Smooth muscle cell (in vitro differentiated cells): ENCODE results near the gene EEF1AKMT3. TPM values are rescaled to one million over a fixed set of nuclear protein-coding genes. Genes with fewer than 3 reads are reported as not detected.

ENCODE experiments used
- DNase-seq: peaks from one replicate; lab custom pipeline; 2025; ENCODE audit not compliant: unreplicated experiment; lab: John Stamatoyannopoulos, UW
- H2AFZ ChIP-seq: fragments of 200-600 bp; sonication (generic); 2 replicates; pipeline ENCODE4 v1.6.0; 2016; ENCODE audit warnings: antibody characterized with exemption, low read depth, mild to moderate bottlenecking
- H3F3A ChIP-seq: fragments of 200-600 bp; sonication (generic); 2 replicates; pipeline ENCODE4 v1.6.0; 2017; ENCODE audit warnings: antibody characterized with exemption, low read depth
- H3K27ac ChIP-seq: fragments of 200-600 bp; sonication (generic); 2 replicates; pipeline ENCODE4 v1.5.1; 2016; ENCODE audit warnings: low read depth, mild to moderate bottlenecking
- H3K27me3 ChIP-seq: fragments of 200-600 bp; sonication (generic); 2 replicates; pipeline ENCODE4 v1.6.1; 2016; ENCODE audit warnings: low read depth, mild to moderate bottlenecking
- H3K36me3 ChIP-seq: fragments of 200-600 bp; sonication (generic); 2 replicates; pipeline ENCODE4 v1.5.1; 2016; ENCODE audit warnings: low read depth
- H3K4me1 ChIP-seq: fragments of 200-600 bp; sonication (generic); 2 replicates; pipeline ENCODE4 v1.5.1; 2016; ENCODE audit warnings: low read depth
- H3K4me2 ChIP-seq: fragments of 200-600 bp; sonication (generic); 2 replicates; pipeline ENCODE4 v1.6.0; 2016; ENCODE audit warnings: mild to moderate bottlenecking
- H3K4me3 ChIP-seq: fragments of 200-600 bp; sonication (generic); 2 replicates; pipeline ENCODE4 v1.5.1; 2016; ENCODE audit warnings: mild to moderate bottlenecking
- H3K79me2 ChIP-seq: fragments of 200-600 bp; sonication (generic); 2 replicates; pipeline ENCODE4 v1.6.0; 2016; ENCODE audit warnings: low read depth, mild to moderate bottlenecking
- H3K9ac ChIP-seq: fragments of 200-600 bp; sonication (generic); 2 replicates; pipeline ENCODE4 v1.6.0; 2016; ENCODE audit warnings: low read depth
- H3K9me3 ChIP-seq: fragments of 200-600 bp; sonication (generic); replicated peaks from 2 replicates; pipeline ENCODE4 v1.5.1; 2016; ENCODE audit warnings: low read depth
- H4K20me1 ChIP-seq: fragments of 200-600 bp; sonication (generic); 2 replicates; pipeline ENCODE4 v1.6.0; 2016; ENCODE audit warnings: low read depth
- WGBS: methylation state at CpG from one replicate; pipeline ENCODE4 v1.1.7; 2016; ENCODE audit warnings: low lambda C conversion rate; 5-methylcytosine and 5-hydroxymethylcytosine counted together
- polyA plus RNA-seq: library from polyadenylated mRNA; unstranded; fragments of >200 nt; fragmentation: Nextera tagmentation; extraction: Ambion mirVana; gene quantifications from 2 replicates; pipeline ENCODE4 v1.2.1, GENCODE V29; 2016
- total RNA-seq: library from RNA; depleted of rRNA; stranded (reverse); fragments of >200 nt; gene quantifications from 2 replicates; pipeline ENCODE4 v1.2.3, GENCODE V29; 2014
- TF ChIP-seq, protein P1 (sequence below): fragments of 200-600 bp; sonication (generic); IDR thresholded peaks from 2 replicates; pipeline ENCODE4 v1.5.1; 2017; ENCODE audit warnings: borderline replicate concordance, mild to moderate bottlenecking, antibody characterized with exemption; ENCODE audit not compliant: insufficient read depth, poor library complexity, severe bottlenecking

The EEF1AKMT3 gene
- total and polyA plus RNA-seq, 2 experiments from 2014 or later: 8.0 to 9.0 TPM

DNA sequence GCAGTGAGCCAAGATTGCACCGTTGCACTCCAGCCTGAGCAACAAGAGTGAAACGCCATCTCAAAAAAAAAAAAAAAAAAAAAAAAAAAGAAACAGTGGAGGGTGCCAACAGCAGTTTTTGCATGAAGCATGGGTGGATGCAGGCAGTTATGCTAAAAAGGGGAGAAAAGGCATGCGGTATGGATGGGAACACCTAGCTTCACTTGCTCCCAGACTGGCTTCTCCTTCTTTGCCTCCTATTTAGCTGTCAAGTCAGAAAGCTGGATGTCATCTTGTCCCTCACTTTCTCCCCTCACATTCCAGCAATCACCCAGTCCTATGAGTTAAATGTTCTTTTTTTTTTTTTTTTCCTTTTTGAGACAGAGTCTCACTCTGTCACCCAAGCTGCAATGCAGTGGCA is 2.6 kb downstream of the EEF1AKMT3 start:
- H3K4me3 ChIP-seq: no peak overlapping the region
- H3K4me1 ChIP-seq: no peaks in the 10 kb centered on the region
- H3K27ac ChIP-seq: no peak overlapping the region
- no peak for DNase-seq
- H3K79me2 ChIP-seq: no peaks in the 10 kb centered on the region
- no peaks in the 10 kb centered on the region for H4K20me1 ChIP-seq
- H3K27me3 ChIP-seq: no peaks in the 10 kb centered on the region
- H3F3A ChIP-seq: no peaks in the 10 kb centered on the region
- H3K36me3 ChIP-seq: no peaks in the 10 kb centered on the region
- H3K9ac ChIP-seq: no peak overlapping the region
- TF ChIP-seq, protein P1, sequence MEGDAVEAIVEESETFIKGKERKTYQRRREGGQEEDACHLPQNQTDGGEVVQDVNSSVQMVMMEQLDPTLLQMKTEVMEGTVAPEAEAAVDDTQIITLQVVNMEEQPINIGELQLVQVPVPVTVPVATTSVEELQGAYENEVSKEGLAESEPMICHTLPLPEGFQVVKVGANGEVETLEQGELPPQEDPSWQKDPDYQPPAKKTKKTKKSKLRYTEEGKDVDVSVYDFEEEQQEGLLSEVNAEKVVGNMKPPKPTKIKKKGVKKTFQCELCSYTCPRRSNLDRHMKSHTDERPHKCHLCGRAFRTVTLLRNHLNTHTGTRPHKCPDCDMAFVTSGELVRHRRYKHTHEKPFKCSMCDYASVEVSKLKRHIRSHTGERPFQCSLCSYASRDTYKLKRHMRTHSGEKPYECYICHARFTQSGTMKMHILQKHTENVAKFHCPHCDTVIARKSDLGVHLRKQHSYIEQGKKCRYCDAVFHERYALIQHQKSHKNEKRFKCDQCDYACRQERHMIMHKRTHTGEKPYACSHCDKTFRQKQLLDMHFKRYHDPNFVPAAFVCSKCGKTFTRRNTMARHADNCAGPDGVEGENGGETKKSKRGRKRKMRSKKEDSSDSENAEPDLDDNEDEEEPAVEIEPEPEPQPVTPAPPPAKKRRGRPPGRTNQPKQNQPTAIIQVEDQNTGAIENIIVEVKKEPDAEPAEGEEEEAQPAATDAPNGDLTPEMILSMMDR: no peak
- no peaks in the 10 kb centered on the region for H3K9me3 ChIP-seq
- no peak overlapping the region for H3K4me2 ChIP-seq
- no peak overlapping the region for H2AFZ ChIP-seq
- 100% methylated on average over 2 of the region's 3 CpGs for WGBS

DNA sequence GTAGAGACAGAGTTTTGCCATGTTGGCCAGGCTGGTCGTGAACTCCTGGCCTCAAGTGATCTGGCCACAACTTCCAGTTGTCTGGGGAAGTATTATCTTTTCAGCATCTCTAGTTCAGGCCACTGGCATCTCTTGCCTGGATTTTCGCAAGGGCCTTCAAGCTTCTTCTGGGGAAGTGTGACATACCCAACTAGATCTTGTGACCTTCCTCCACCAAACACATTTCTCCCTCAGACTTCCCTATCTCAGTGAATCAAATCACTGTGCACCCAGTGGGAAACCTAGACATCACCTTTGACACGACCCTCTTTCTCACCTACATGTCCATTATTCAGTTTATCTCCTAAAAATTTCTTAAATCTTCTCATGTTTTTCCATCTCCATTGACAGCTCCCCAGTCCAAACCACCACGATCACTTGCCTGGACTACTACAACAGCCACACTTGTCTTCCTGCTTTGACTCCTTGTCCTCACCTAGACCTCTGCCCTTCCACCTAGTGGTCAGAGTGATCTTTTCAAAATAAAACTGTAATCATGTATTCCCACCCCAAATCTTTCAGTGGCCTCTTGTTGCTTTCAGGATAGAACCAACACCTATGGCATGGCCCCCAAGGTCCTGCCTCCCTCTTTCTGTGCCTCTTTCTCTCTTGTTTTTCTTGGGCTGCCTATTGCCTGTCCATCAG is 3.3 kb downstream of the EEF1AKMT3 start:
- Histone ChIP-seq H3K79me2 (no peaks in the 10 kb centered on the region), H3K4me1 (no peaks in the 10 kb centered on the region), H3K27ac (no peak overlapping the region), H3F3A (no peaks in the 10 kb centered on the region), H2AFZ (no peak overlapping the region), H3K27me3 (no peaks in the 10 kb centered on the region), H3K9ac (no peak overlapping the region), H3K4me2 (no peak overlapping the region), H3K36me3 (no peaks in the 10 kb centered on the region), H3K9me3 (no peaks in the 10 kb centered on the region), H4K20me1 (no peaks in the 10 kb centered on the region), H3K4me3 (no peak overlapping the region)
- WGBS: 87% methylated on average over 4 of the region's 4 CpGs
- DNase-seq: no peak
- TF ChIP-seq, protein P1: no peak

DNA sequence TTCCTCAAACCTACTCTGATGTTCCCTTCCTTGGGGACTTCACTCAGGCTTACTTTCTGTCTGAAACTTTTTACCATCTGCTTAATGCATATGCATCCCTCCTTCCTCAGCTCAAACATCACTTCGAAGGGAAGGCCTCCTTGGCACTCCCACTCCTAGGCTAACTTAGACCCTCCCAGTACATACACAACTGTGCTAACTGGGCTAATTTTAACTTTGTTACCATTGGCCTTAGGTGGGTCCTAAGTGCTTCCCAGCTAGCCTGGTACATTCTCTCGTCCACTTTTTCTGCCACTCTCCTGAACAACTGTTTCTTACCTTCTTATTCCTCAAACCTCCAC is 3.8 kb downstream of the EEF1AKMT3 start:
- H3K27ac ChIP-seq: no peak overlapping the region
- H3K9ac ChIP-seq: no peak overlapping the region
- DNase-seq: no peak
- no peaks in the 10 kb centered on the region for H4K20me1 ChIP-seq
- TF ChIP-seq, protein P1: no peak
- no peaks in the 10 kb centered on the region for H3F3A ChIP-seq
- H3K4me2 ChIP-seq: no peak overlapping the region
- H3K79me2 ChIP-seq: no peaks in the 10 kb centered on the region
- H3K36me3 ChIP-seq: no peaks in the 10 kb centered on the region
- H2AFZ ChIP-seq: no peak overlapping the region
- no peaks in the 10 kb centered on the region for H3K27me3 ChIP-seq
- 93% methylated on average over 2 of the region's 2 CpGs for WGBS
- no peaks in the 10 kb centered on the region for H3K4me1 ChIP-seq
- H3K4me3 ChIP-seq: no peak overlapping the region
- H3K9me3 ChIP-seq: no peaks in the 10 kb centered on the region

DNA sequence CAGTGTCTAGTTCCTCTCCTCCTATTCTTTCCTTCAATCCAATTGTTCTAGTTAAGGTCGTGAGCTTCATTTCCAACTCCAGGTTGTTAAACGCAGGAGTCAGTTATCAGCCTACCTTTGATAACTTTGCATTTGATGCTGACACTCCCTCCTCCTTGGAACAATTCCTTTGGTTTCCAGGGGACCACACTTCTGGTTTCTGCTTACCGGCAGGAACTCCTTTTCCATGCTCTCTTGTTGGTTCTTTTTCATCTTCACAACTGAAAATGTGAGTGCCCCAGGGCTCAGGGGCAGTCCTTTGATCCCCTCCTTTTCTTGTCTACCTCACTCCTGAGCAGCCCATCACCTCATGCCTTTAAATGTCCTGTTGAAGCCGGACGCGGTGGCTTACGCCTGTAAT is 5.0 kb downstream of the EEF1AKMT3 start:
- H3K9ac ChIP-seq: no peak overlapping the region
- no peak for DNase-seq

More for the DNA sequence above, 5.0 kb downstream of the EEF1AKMT3 start:
- H3K36me3 ChIP-seq: no peaks in the 10 kb centered on the region
- H2AFZ ChIP-seq: no peak overlapping the region
- H3K79me2 ChIP-seq: no peaks in the 10 kb centered on the region
- no peak overlapping the region for H3K27ac ChIP-seq
- TF ChIP-seq, protein P1: no peak
- H3K9me3 ChIP-seq: no peaks in the 10 kb centered on the region
- 95% methylated on average over 7 of the region's 7 CpGs for WGBS
- no peaks in the 10 kb centered on the region for H4K20me1 ChIP-seq
- no peaks in the 10 kb centered on the region for H3K4me1 ChIP-seq
- no peak overlapping the region for H3K4me3 ChIP-seq
- no peaks in the 10 kb centered on the region for H3F3A ChIP-seq
- H3K4me2 ChIP-seq: no peak overlapping the region
- H3K27me3 ChIP-seq: no peaks in the 10 kb centered on the region
